Colonic mucosa (tissue), 4 donors: ENCODE measurements around the gene PPP2R2D. TPM values are rescaled to one million over a fixed set of nuclear protein-coding genes. Genes with fewer than 3 reads are reported as not detected.

ENCODE experiments used
- DNase-seq: peaks from one replicate; pipeline ENCODE4 v3.0.0-alpha.2; 2020
- H3K27ac ChIP-seq: fragments of 200-600 bp; one replicate; pipeline ENCODE4 v1.8.0; 2021
- H3K27me3 ChIP-seq: fragments of 200-600 bp; one replicate; pipeline ENCODE4 v1.8.0; 2021
- H3K36me3 ChIP-seq: fragments of 200-600 bp; one replicate; pipeline ENCODE4 v1.8.0; 2021
- H3K4me1 ChIP-seq: fragments of 200-600 bp; one replicate; pipeline ENCODE4 v1.8.0; 2021; ENCODE audit warnings: mild to moderate bottlenecking
- H3K4me3 ChIP-seq: fragments of 200-600 bp; one replicate; pipeline ENCODE4 v1.8.0; 2021
- H3K9ac ChIP-seq, 2 donors: one replicate each; pipeline ENCODE4 v1.7.0; 2013; ENCODE audit warnings: control low read depth in 2 of 2, low read depth in 2 of 2, low read length in 2 of 2
- H3K9me3 ChIP-seq: fragments of 200-600 bp; one replicate; pipeline ENCODE4 v1.8.0; 2021
- intact Hi-C: fragments of 100-400 bp; cut with DNase I; formaldehyde crosslinking; loops from one replicate; pipeline ENCODE4 v1.14.1; 2022
- total RNA-seq, 2 donors: library from RNA; stranded (reverse); fragmentation: NEBNext Ultra II Directional in 1 of 2; extraction: Animal tissue kit (Norgen Biotek cat#: 25700) in 1 of 2; gene quantifications; one replicate each; pipeline ENCODE4 v1.2.1, GENCODE V29; 2021
- TF ChIP-seq, protein P1 (sequence below): fragments of 200-600 bp; IDR thresholded peaks from one replicate; pipeline ENCODE4 v1.8.0; 2022; ENCODE audit warnings: antibody characterized with exemption, mild to moderate bottlenecking
- donor health status: healthy.
- donor health status: DM: no; HTN: no; CAD: no.
- donor health status: DM: no; HTN: no; CAD: no.

PPP2R2D gene
- total RNA-seq, 2 donors from 2014 or later = 28.1 to 30.6 TPM

DNA sequence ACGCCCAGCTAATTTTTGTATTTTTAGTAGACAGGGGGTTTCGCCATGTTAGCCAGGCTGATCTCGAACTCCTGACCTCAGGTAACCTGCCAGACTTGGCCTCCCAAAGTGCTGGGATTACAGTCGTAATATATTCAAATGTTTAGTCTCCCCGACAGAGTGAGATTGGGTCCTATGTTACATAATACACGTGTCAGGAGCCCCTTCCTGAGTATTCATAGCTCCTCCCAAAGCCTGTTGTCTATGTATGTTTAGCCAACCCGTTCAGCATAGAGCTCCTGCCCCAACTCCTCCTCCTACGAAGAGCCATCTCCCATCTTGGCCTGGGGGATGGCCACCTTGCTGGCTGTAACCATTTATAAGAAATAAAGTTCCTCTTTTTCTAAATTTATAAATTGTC, 2.7 kb upstream of the PPP2R2D start:
- H3K36me3 ChIP-seq = no peaks in the 10 kb centered on the region
- DNase-seq = no peak
- no peak overlapping the region for H3K27ac ChIP-seq
- no peaks in the 10 kb centered on the region for H3K27me3 ChIP-seq
- intact Hi-C loops = loop anchor here (10.0 kb wide), 1 partner anchor 77 kb away; no protein-coding TSS in a partner anchor
- H3K4me3 ChIP-seq = no peak overlapping the region
- H3K4me1 ChIP-seq = peaks cover 8% of the 10 kb centered on the region
- TF ChIP-seq, protein P1, sequence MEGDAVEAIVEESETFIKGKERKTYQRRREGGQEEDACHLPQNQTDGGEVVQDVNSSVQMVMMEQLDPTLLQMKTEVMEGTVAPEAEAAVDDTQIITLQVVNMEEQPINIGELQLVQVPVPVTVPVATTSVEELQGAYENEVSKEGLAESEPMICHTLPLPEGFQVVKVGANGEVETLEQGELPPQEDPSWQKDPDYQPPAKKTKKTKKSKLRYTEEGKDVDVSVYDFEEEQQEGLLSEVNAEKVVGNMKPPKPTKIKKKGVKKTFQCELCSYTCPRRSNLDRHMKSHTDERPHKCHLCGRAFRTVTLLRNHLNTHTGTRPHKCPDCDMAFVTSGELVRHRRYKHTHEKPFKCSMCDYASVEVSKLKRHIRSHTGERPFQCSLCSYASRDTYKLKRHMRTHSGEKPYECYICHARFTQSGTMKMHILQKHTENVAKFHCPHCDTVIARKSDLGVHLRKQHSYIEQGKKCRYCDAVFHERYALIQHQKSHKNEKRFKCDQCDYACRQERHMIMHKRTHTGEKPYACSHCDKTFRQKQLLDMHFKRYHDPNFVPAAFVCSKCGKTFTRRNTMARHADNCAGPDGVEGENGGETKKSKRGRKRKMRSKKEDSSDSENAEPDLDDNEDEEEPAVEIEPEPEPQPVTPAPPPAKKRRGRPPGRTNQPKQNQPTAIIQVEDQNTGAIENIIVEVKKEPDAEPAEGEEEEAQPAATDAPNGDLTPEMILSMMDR = no peak
- no peak overlapping the region for H3K9ac ChIP-seq
- no peaks in the 10 kb centered on the region for H3K9me3 ChIP-seq

DNA sequence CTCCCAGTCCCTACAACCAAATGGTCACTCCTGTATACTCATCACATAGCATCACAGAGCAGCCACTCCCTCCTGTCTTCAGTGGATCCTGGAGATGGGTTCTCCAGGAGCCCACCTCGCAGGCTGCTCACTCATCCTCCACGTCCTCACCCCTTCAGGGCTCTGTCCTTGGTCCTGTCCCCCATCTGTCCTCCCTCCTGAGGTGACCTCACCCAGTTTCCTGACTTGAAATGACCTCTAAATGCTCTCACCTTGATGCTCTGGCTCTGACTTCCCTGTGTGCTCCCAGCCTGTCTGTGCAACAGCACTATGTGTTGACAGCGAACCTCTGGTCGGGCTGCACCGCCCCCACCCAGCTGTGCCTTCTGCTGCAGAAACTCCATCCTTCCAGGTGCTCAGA, 2.1 kb upstream of the PPP2R2D start:
- Histone ChIP-seq H3K4me1 (peaks cover 8% of the 10 kb centered on the region), H3K36me3 (no peaks in the 10 kb centered on the region), H3K9me3 (no peaks in the 10 kb centered on the region), H3K4me3 (no peak overlapping the region), H3K9ac (no peak overlapping the region), H3K27me3 (no peaks in the 10 kb centered on the region), H3K27ac (no peak overlapping the region)
- intact Hi-C loops = loop anchor here (10.0 kb wide), 1 partner anchor 76 kb away; no protein-coding TSS in a partner anchor
- TF ChIP-seq, protein P1 = no peak
- DNase-seq = no peak

DNA sequence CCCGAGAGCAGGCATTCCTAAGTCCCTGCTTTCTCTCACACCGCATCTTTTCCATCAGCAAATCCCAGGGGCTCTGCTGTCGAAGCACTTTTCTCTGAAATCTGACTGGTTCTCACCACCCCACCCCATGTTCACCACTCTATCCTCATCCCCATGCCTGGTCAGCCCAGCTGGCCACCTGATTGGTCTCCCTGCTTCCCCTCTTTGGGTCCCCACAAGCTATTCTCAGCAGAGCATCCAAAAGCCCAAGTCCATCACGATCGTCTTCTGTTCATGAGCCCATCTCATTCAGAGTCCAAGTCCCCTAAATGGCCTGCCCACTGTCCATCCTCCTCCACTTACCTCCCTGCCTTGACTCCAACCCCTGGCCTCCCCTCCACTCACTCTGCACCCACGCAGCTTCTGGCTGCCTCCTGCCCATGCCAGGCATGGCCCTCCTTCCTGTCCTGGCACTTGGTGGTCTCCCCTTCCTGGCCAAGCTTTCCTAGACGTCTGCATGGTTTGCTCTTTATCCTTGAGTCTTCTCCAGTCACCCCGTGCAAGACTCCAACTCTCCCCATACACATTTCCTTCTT, 1.6 kb upstream of the PPP2R2D start:
- Histone ChIP-seq H3K4me3 (no peak overlapping the region), H3K9me3 (no peaks in the 10 kb centered on the region), H3K36me3 (no peaks in the 10 kb centered on the region), H3K4me1 (peaks cover 8% of the 10 kb centered on the region), H3K27ac (no peak overlapping the region), H3K27me3 (no peaks in the 10 kb centered on the region), H3K9ac (no peak overlapping the region)
- TF ChIP-seq, protein P1 = no peak
- no peak for DNase-seq
- intact Hi-C loops = loop anchor here (10.0 kb wide), 1 partner anchor 76 kb away; no protein-coding TSS in a partner anchor

DNA sequence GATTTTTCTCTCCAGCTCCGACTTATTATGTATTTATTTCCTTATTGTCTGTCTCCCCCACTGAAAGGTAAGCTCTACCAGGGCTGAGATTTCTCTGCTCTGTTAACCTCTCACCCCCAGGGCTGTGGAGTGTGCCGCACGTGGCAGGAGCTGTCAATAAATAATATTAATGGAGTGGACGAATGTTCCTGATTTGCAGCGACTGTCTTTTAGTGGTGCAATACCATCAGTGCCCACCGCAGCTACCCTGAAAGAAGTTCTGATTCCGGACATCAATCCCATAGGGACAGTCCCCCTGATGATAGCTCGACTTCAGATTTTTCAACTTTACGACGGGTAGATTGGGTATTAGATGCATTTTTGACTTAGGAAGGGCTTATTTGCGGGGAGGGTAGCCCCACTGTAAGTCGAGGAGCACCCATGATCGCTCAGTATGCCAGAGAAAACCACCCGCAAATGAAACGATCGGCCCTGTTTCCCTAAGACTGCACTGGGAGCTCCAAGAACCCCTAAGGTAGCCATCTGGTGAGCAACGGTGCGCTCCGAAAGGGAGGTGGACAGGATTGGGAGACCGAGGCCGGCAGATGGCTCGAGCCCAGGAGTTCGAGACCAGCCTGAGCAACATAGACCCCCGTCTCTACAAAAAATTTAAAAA, 986 bp upstream of the PPP2R2D start:
- Histone ChIP-seq H3K9me3 (no peaks in the 10 kb centered on the region), H3K27ac (no peak overlapping the region), H3K9ac (peak overlapping the region; percentile 4 to 70), H3K4me1 (peaks cover 8% of the 10 kb centered on the region), H3K4me3 (peak overlapping the region; percentile 91), H3K27me3 (no peaks in the 10 kb centered on the region), H3K36me3 (no peaks in the 10 kb centered on the region)
- TF ChIP-seq, protein P1 = no peak
- DNase-seq = no peak
- intact Hi-C loops = loop anchor here (10.0 kb wide), 1 partner anchor 75 kb away; no protein-coding TSS in a partner anchor

DNA sequence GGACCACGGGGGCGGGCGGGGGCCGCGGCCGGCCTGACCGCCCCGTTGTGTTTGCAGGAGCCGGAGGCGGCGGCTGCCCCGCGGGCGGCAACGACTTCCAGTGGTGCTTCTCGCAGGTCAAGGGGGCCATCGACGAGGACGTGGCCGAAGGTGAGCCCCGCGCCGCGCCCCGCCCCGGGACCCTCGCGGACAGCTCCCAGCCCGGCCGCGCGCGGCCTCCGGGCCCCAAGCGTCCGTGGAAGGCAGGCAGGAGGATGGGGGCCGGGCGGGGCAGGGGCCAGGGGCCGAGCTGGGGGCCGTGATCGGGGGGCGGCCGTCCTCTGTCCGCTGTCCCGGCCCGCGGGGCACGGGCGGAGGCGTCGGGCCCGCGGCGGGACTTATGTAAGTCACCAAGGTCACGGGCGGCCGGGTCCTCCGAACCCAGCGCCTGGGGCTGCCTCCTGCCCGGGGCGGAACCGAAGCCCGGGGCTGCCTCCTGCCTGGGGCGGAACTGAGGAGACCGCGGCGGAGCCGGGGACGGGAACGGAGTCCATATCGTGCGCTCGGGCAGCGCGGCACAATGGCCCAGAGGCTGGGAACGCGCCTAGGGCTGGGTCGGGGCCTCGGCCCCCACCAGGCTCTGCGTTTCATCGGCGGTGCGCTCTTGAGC, 497 bp downstream of the PPP2R2D start:
- Histone ChIP-seq H3K27me3 (no peaks in the 10 kb centered on the region), H3K9ac (peak overlapping the region; percentile 81 to 92), H3K4me3 (peak overlapping the region; percentile 91), H3K9me3 (no peaks in the 10 kb centered on the region), H3K27ac (peak overlapping the region; percentile 89), H3K36me3 (no peaks in the 10 kb centered on the region), H3K4me1 (peaks cover 15% of the 10 kb centered on the region)
- TF ChIP-seq, protein P1 = no peak
- intact Hi-C loops = no loop called here
- DNase-seq = peak; percentile 49
